K562 (cell line): ENCODE data around the gene SPINT2. TPM values are rescaled to one million over a fixed set of nuclear protein-coding genes. Genes with fewer than 3 reads are reported as not detected.

Source experiments
- ATAC-seq: fragments of 200-7000 bp; cut with Tn5 transposase; 3 replicates; pipeline ENCODE4 v1.9.1; 2020; ENCODE audit warnings: moderate library complexity
- BruUV-seq: library from RNA; stranded (reverse); fragments of 400-500 nt; replicated peaks from 2 replicates; lab custom pipeline; 2021; lab: Mats Ljungman, UMichigan
- CTCF ChIA-PET: fragments of 300-600 bp; formaldehyde crosslinking; extraction: SDS; loops from one replicate; lab custom pipeline; 2021; ENCODE audit warnings: low intra/inter-chr PET ratio; lab: Yijun Ruan, JAX
- POLR2A ChIA-PET: fragments of 300-600, 350-650 bp; sonication (Branson Sonifier 250); formaldehyde crosslinking; extraction: SDS; loops from one replicate; lab custom pipeline; 2021; ENCODE audit warnings: antibody characterized with exemption, inconsistent platforms; lab: Yijun Ruan, JAX
- DNase-seq, 4 experiments: peaks; one replicate each; pipeline versions ENCODE4 v3.0.0 to v3.0.0-alpha.2; 2011 to 2018; ENCODE audit warnings: low spot score in 3 of 4, mixed read lengths in 3 of 4; ENCODE audit errors: extremely low read depth in 1 of 4
- FAIRE-seq: peaks from 2 replicates; lab custom pipeline; 2011; peaks lifted over from hg19 to GRCh38; lab: Jason Lieb, UNC
- H2AFZ ChIP-seq: 2 replicates; pipeline ENCODE4 v1.6.0; 2011; ENCODE audit warnings: low read depth, low read length, control low read depth, inconsistent platforms
- H3K27ac ChIP-seq: fragments of 200-600 bp; 3 replicates; pipeline ENCODE4 v1.8.0; 2011; ENCODE audit warnings: low read depth, mild to moderate bottlenecking, control low read depth, inconsistent platforms, low read length, moderate library complexity, mixed read lengths; ENCODE audit errors: extremely low read depth
- H3K27me3 ChIP-seq, 2 experiments: fragments of 300-600 bp in 1 of 2; 2 replicates in 1 of 2; 3 replicates in 1 of 2; pipeline versions ENCODE4 v1.6.0 to v1.8.0; 2011; ENCODE audit warnings: inconsistent platforms in 2 of 2, low read length in 2 of 2, mild to moderate bottlenecking in 1 of 2, mixed read lengths in 1 of 2, moderate library complexity in 1 of 2; ENCODE audit not compliant: control insufficient read depth in 2 of 2, insufficient read depth in 2 of 2
- H3K36me3 ChIP-seq: fragments of 300-600 bp; 3 replicates; pipeline ENCODE4 v1.8.0; 2011; ENCODE audit warnings: mild to moderate bottlenecking, low read length, inconsistent platforms; ENCODE audit not compliant: control insufficient read depth, insufficient read depth
- H3K4me1 ChIP-seq, 2 experiments: fragments of 200-600 bp in 1 of 2; replicated peaks in 1 of 2; 2 replicates in 1 of 2; 3 replicates in 1 of 2; pipeline versions ENCODE4 v1.5.1 to v1.8.0; 2011; ENCODE audit warnings: inconsistent platforms in 2 of 2, low read length in 2 of 2, mild to moderate bottlenecking in 1 of 2, mixed read lengths in 1 of 2, moderate library complexity in 1 of 2; ENCODE audit not compliant: control insufficient read depth in 2 of 2, insufficient read depth in 2 of 2
- H3K4me2 ChIP-seq: 2 replicates; pipeline ENCODE4 v1.6.1; 2011; ENCODE audit warnings: low read length, control low read depth, inconsistent platforms, mixed read lengths; ENCODE audit not compliant: insufficient read depth
- H3K4me3 ChIP-seq: fragments of 200-600 bp; sonication (generic), shearing (Covaris generic); 2 replicates; pipeline ENCODE4 v1.5.1; 2016; ENCODE audit warnings: control low read depth, inconsistent platforms
- H3K79me2 ChIP-seq: fragments of 200-600 bp; 3 replicates; pipeline ENCODE4 v1.8.0; 2011; ENCODE audit warnings: low read length, inconsistent platforms; ENCODE audit not compliant: control insufficient read depth, insufficient read depth
- H3K9ac ChIP-seq, 2 experiments: 2 replicates each; pipeline versions ENCODE4 v1.6.0 to v1.6.1; 2011; ENCODE audit warnings: low read depth in 2 of 2, low read length in 2 of 2, control low read depth in 1 of 2, inconsistent platforms in 1 of 2, mild to moderate bottlenecking in 1 of 2, mixed read lengths in 1 of 2; ENCODE audit not compliant: insufficient read depth in 1 of 2
- H3K9me1 ChIP-seq: one replicate; pipeline ENCODE4 v1.6.0; 2011; ENCODE audit warnings: inconsistent platforms, mild to moderate bottlenecking, low read length, moderate library complexity; ENCODE audit not compliant: control insufficient read depth, insufficient read depth
- H3K9me3 ChIP-seq: replicated peaks from 2 replicates; pipeline ENCODE4 v1.5.1; 2011; ENCODE audit warnings: low read depth, low read length, inconsistent platforms; ENCODE audit not compliant: control insufficient read depth, insufficient read depth
- H4K20me1 ChIP-seq: replicated peaks from 2 replicates; pipeline ENCODE4 v1.6.1; 2011; ENCODE audit warnings: low read length, inconsistent platforms, mixed read lengths; ENCODE audit not compliant: control insufficient read depth, insufficient read depth
- CTCF ChIP-seq, 3 experiments: IDR thresholded peaks in 2 of 3; conservative IDR thresholded peaks in 1 of 3; 2 replicates each; pipeline ENCODE4 v1.5.1; 2011 to 2012; ENCODE audit warnings: low read length in 3 of 3, mild to moderate bottlenecking in 3 of 3, control low read depth in 2 of 3, improper control_type of control experiment in 1 of 3, inconsistent platforms in 1 of 3, low read depth in 1 of 3, mixed read lengths in 1 of 3, moderate library complexity in 1 of 3; ENCODE audit not compliant: insufficient read depth in 2 of 3
- E2F5 ChIP-seq: sonication (generic); formaldehyde crosslinking; IDR thresholded peaks from 2 replicates; pipeline ENCODE4 v1.8.0; 2022; ENCODE audit warnings: mild to moderate bottlenecking, missing genetic modification reagents
- GATAD2B ChIP-seq: fragments of 450-650 bp; IDR thresholded peaks from 2 replicates; pipeline ENCODE4 v1.6.1; 2017; ENCODE audit warnings: mild to moderate bottlenecking, borderline replicate concordance
- LARP7 ChIP-seq: fragments of 450-650 bp; IDR thresholded peaks from 2 replicates; pipeline ENCODE4 v1.6.1; 2016
- LCOR ChIP-seq: sonication (generic); formaldehyde crosslinking; IDR thresholded peaks from 2 replicates; pipeline ENCODE4 v1.8.0; 2022; ENCODE audit warnings: mild to moderate bottlenecking, missing genetic modification reagents
- MBD2 ChIP-seq: sonication (generic); IDR thresholded peaks from 2 replicates; pipeline ENCODE4 v1.6.1; 2016; ENCODE audit warnings: low read depth, borderline replicate concordance
- MECOM ChIP-seq: fragments of 250-450 bp; sonication (Bioruptor Pico); IDR thresholded peaks from 2 replicates; pipeline ENCODE4 v1.8.0; 2022; ENCODE audit warnings: inconsistent platforms
- RBM15 ChIP-seq: fragments of 200-400 bp; formaldehyde crosslinking; IDR thresholded peaks from 2 replicates; pipeline ENCODE4 v1.6.1; 2018; ENCODE audit warnings: mild to moderate bottlenecking, low read length, moderate library complexity; ENCODE audit not compliant: insufficient read depth
- RCOR1 ChIP-seq, 2 experiments: IDR thresholded peaks; 2 replicates each; pipeline ENCODE4 v1.6.1; 2012; ENCODE audit warnings: low read depth in 2 of 2, low read length in 2 of 2, borderline replicate concordance in 1 of 2, improper control_type of control experiment in 1 of 2
- SMARCE1 ChIP-seq: fragments of 450-650 bp; IDR thresholded peaks from 2 replicates; pipeline ENCODE4 v1.7.1; 2016; ENCODE audit warnings: mild to moderate bottlenecking
- SNIP1 ChIP-seq: fragments of 450-650 bp; IDR thresholded peaks from 2 replicates; pipeline ENCODE4 v1.7.1; 2017; ENCODE audit warnings: low read depth, mild to moderate bottlenecking
- STAT5A ChIP-seq: IDR thresholded peaks from 2 replicates; pipeline ENCODE4 v1.6.1; 2012; ENCODE audit warnings: low read length, inconsistent platforms, borderline replicate concordance
- TFAP4 ChIP-seq: sonication (generic); formaldehyde crosslinking; IDR thresholded peaks from 2 replicates; pipeline ENCODE4 v1.8.0; 2022; ENCODE audit warnings: missing genetic modification reagents, mild to moderate bottlenecking, moderate library complexity, borderline replicate concordance
- ZBTB2 ChIP-seq: fragments of 450-650 bp; IDR thresholded peaks from 2 replicates; pipeline ENCODE4 v1.6.1; 2016; ENCODE audit warnings: antibody characterized with exemption
- ZBTB26 ChIP-seq: fragments of 450-650 bp; formaldehyde crosslinking; IDR thresholded peaks from 2 replicates; pipeline ENCODE4 v1.4.0; 2022; ENCODE audit warnings: missing genetic modification characterization
- ZNF121 ChIP-seq: sonication (generic); formaldehyde crosslinking; conservative IDR thresholded peaks from 2 replicates; pipeline ENCODE4 v1.8.0; 2022; ENCODE audit warnings: missing genetic modification reagents
- WGBS: fragments of 100-300 bp; shearing (Covaris generic); methylation state at CpG from one replicate; pipeline ENCODE4 v1.1.6; 2016; ENCODE audit warnings: low coverage, mixed read lengths; ENCODE audit not compliant: insufficient coverage; ENCODE audit errors: missing lambda C conversion rate; 5-methylcytosine and 5-hydroxymethylcytosine counted together
- in situ Hi-C: fragments of 300-500 bp; cut with MboI; formaldehyde crosslinking; loops from 4 replicates; pipeline ENCODE4 v1.15.0; 2018; ENCODE audit warnings: inconsistent platforms, mixed read lengths
- intact Hi-C: fragments of 100-400 bp; cut with micrococcal nuclease; formaldehyde crosslinking; loops from 2 replicates; pipeline ENCODE4 v1.14.2; 2022
- polyA plus RNA-seq, 8 experiments: library from polyadenylated mRNA; depleted of rRNA in 4 of 8; stranded (reverse) in 5 of 8; unstranded in 3 of 8; fragments of >200 nt; fragmentation: Nextera tagmentation in 2 of 8; fragmentation: Illumina TruSeq in 1 of 8; extraction: Ambion mirVana in 2 of 8; extraction: Trizol in 1 of 8; gene quantifications; 2 replicates each; pipeline versions ENCODE4 v1.2.1 to v1.2.3, GENCODE V29; 2011 to 2014; ENCODE audit warnings: inconsistent platforms in 1 of 8, missing spikeins in 1 of 8
- total RNA-seq, 7 experiments: library from RNA; depleted of rRNA in 6 of 7; stranded (reverse); fragments of >200 nt in 6 of 7; fragmentation: Illumina TruSeq in 2 of 7; extraction: Trizol in 2 of 7; gene quantifications; 2 replicates each; pipeline versions ENCODE4 v1.2.1 to v1.2.3, GENCODE V29; 2011 to 2021; ENCODE audit warnings: low replicate concordance in 1 of 7

Gene SPINT2
- total and polyA plus RNA-seq, 9 of the 15 experiments (the other 6 are each of a cell fraction or from before 2014, with no cell fraction given), result 0.65 to 4.5 (median 3.4) TPM

- ATAC-seq (peak; percentile 87), FAIRE-seq (peak; percentile 94), DNase-seq (peak; percentile 79 to 91 (median 84))
- H3K9me3 ChIP-seq, result no peaks in the 10 kb centered on the region
- CTCF ChIA-PET, result interaction anchor here (0.7 to 1.5 kb wide), 6 partner anchors 9 to 170 kb away, joined by 3 to 17 read pairs (median 3); partner anchors contain the start of gene CATSPERG
- no TSS peak for BruUV-seq
- WGBS, result 24% methylated on average over 7 of the region's 7 CpGs
- H3K9ac ChIP-seq, result peak overlapping the region in 1 of 2 experiments; percentile 63; a peak in 2 of 4 replicates
- peak overlapping the region; percentile 96 for H2AFZ ChIP-seq
- peaks cover 2 to 6% of the 10 kb centered on the region in 2 experiments; a peak in 2 of 5 replicates for H3K27me3 ChIP-seq
- intact Hi-C loops (loop anchor here (2.0 kb wide), 1 partner anchor 101 kb away; the partner anchor contains the start of gene CATSPERG), in situ Hi-C loops (loop anchor here (10.0 kb wide), 1 partner anchor 381 kb away; the partner anchor contains the start of genes EIF3K and MAP4K1)
- POLR2A ChIA-PET, result interaction anchor here (0.6 to 2.3 kb wide), 4 partner anchors 144 to 175 kb away, joined by 3 to 11 read pairs (median 3); partner anchors contain the start of gene GGN
- H3K4me3 ChIP-seq, result no peak overlapping the region
- H3K9me1 ChIP-seq, result no peaks in the 10 kb centered on the region
- H3K36me3 ChIP-seq, result no peaks in the 10 kb centered on the region
- H4K20me1 ChIP-seq, result no peaks in the 10 kb centered on the region
- H3K4me1 ChIP-seq, result peaks cover 0 to 16% of the 10 kb centered on the region in 2 experiments; a peak in 3 of 5 replicates
- no peak overlapping the region for H3K4me2 ChIP-seq
- no peaks in the 10 kb centered on the region for H3K79me2 ChIP-seq
- H3K27ac ChIP-seq, result no peak overlapping the region
- TF ChIP-seq E2F5 (CRISPR knock-in tag) (no peak), ZBTB26 (0 out of 2 replicates have a peak, but pooled peaks have one; percentile 36), TFAP4 (peak; percentile 27; the same call in 1 of the 2 replicates), CTCF (IDR thresholded peaks at IDR 0.05 in 2 of 3, conservative IDR thresholded peaks at IDR 0.05 in 1 of 3; ENCODE audit: insufficient read depth in 2 of 3, low read depth in 1 of 3, low read length in 3 of 3) (peak; percentile 89 to 93 (median 90)), SMARCE1 (no peak), RCOR1 (IDR thresholded peaks at IDR 0.05; ENCODE audit: borderline replicate concordance in 1 of 2, low read depth in 2 of 2, low read length in 2 of 2) (peak in 1 of 2 experiments; percentile 69; a peak in 2 of 4 replicates), ZBTB2 (no peak), MECOM (CRISPR knock-in tag) (no peak), MBD2 (no peak), RBM15 (no peak), ZNF121 (CRISPR knock-in tag) (no peak), LARP7 (no peak), STAT5A (no peak), GATAD2B (no peak), LCOR (CRISPR knock-in tag) (no peak), SNIP1 (no peak)
These were observed 30.6 kb upstream of the SPINT2 start for GRCh38 chr19:38233740-38234251.
